ENCODE results near the gene SEMA6B. TPM values are rescaled to one million over a fixed set of nuclear protein-coding genes. Genes with fewer than 3 reads are reported as not detected.

Gene SEMA6B
- total and polyA plus RNA-seq, 2 of the 8 experiments (the other 6 are each of a cell fraction or from before 2014, with no cell fraction given) = 31.3 to 54.4 TPM

- DNase-seq (ENCODE audit: low read depth in 1 of 2, low spot score in 2 of 2) (peak in 1 of 2 experiments; percentile 52), FAIRE-seq (no peak)
- Histone ChIP-seq H3K4ac (replicated peaks; ENCODE audit: insufficient read length, low read depth, low read length) (no peak overlapping the region), H3K36me3 (ENCODE audit: control insufficient read depth in 2 of 4, insufficient read depth in 4 of 4, low read length in 3 of 4) (no peaks in the 10 kb centered on the region; a peak in 1 of 8 replicates), H2BK20ac (ENCODE audit: low read length) (no peak overlapping the region), H3K9me3 (ENCODE audit: insufficient read depth in 2 of 2, low read depth in 1 of 2, low read length in 1 of 2) (no peaks in the 10 kb centered on the region), H2AK5ac (ENCODE audit: low read depth, low read length) (no peak overlapping the region), H4K5ac (ENCODE audit: insufficient read length, low read depth, low read length) (no peak overlapping the region), H4K8ac (ENCODE audit: extremely low read depth, insufficient read depth, low read length) (no peak overlapping the region), H3K23me2 (ENCODE audit: low read depth, low read length) (peaks cover 7% of the 10 kb centered on the region), H3K18ac (ENCODE audit: extremely low read depth, low read length) (0 out of 2 replicates have a peak overlapping the region, but pooled peaks have one; percentile 6), H3K14ac (ENCODE audit: insufficient read length) (no peak overlapping the region), H4K91ac (replicated peaks; ENCODE audit: insufficient read length, low read length) (no peak overlapping the region), H3K23ac (ENCODE audit: insufficient read length) (no peak overlapping the region), H3K79me1 (ENCODE audit: low read depth, low read length) (peaks cover 6% of the 10 kb centered on the region; the same call in 1 of the 2 replicates), H2AFZ (ENCODE audit: low read length) (no peak overlapping the region), H3K27me3 (replicated peaks in 1 of 4; ENCODE audit: control insufficient read depth in 3 of 4, extremely low read depth in 1 of 4, insufficient read depth in 3 of 4, low read length in 3 of 4) (peaks cover 0 to 12% (median 8%) of the 10 kb centered on the region in 4 experiments; a peak in 4 of 7 replicates), H3K4me2 (ENCODE audit: insufficient read depth in 1 of 2, low read depth in 2 of 2, low read length in 2 of 2) (peak overlapping the region; percentile 28 to 65), H4K20me1 (replicated peaks in 1 of 2; ENCODE audit: control insufficient read depth in 1 of 2, insufficient read depth in 2 of 2, low read length in 2 of 2) (peaks cover 7 to 21% of the 10 kb centered on the region in 2 experiments), H3K27ac (ENCODE audit: low read depth, low read length) (no peak overlapping the region), H3K9ac (replicated peaks in 1 of 4; ENCODE audit: extremely low read depth in 1 of 4, low read depth in 3 of 4, low read length in 3 of 4) (0 out of 7 replicates have a peak overlapping the region, but pooled peaks of 1 of the 4 experiments have one; percentile 25), H3K4me3 (ENCODE audit: extremely low read depth in 1 of 4, insufficient read depth in 2 of 4, low read depth in 3 of 4, low read length in 4 of 4) (peak overlapping the region; percentile 64 to 94 (median 73)), H3K4me1 (replicated peaks in 1 of 4; ENCODE audit: control insufficient read depth in 3 of 4, insufficient read depth in 4 of 4, low read length in 3 of 4) (peaks cover 0 to 8% (median 5%) of the 10 kb centered on the region in 4 experiments; a peak in 6 of 7 replicates), H2BK12ac (ENCODE audit: low read depth, low read length) (no peak overlapping the region), H2BK15ac (ENCODE audit: low read length) (no peak overlapping the region), H3K56ac (replicated peaks; ENCODE audit: insufficient read length, low read depth, low read length) (no peak overlapping the region), H2BK5ac (ENCODE audit: low read depth, low read length) (no peak overlapping the region), H3K79me2 (ENCODE audit: control insufficient read depth in 1 of 2, insufficient read depth in 2 of 2, low read length in 2 of 2) (peaks cover 0 to 16% of the 10 kb centered on the region in 2 experiments; a peak in 1 of 4 replicates), H2BK120ac (replicated peaks; ENCODE audit: low read depth, low read length) (no peak overlapping the region)
- ChIA-PET CTCF (ENCODE audit: partially characterized antibody) (interaction anchor here (0.9 to 7.0 kb wide), 9 partner anchors 13 to 68 kb away, joined by 3 to 83 read pairs (median 13); no protein-coding TSS in a partner anchor), POLR2A (ENCODE audit: partially characterized antibody) (interaction anchor here (0.7 to 1.0 kb wide), 2 partner anchors 8 to 10 kb away, joined by 3 read pairs; no protein-coding TSS in a partner anchor)
- whole genome bisulfite sequencing, 2 experiments (ENCODE audit: extremely low coverage in 1 of 2, insufficient coverage in 1 of 2, insufficient read length in 1 of 2, insufficient replicate concordance in 2 of 2, low coverage in 1 of 2, low lambda C conversion rate in 2 of 2, missing lambda C conversion rate in 1 of 2) = 0% methylated on average over 13 of the region's 62 CpGs; no CpG with 5 or more reads in 1 of the 2 experiments
These were observed 21.6 kb upstream of the SEMA6B start for GRCh38 chr19:4580961-4581665.

Measured in H1 (cell line).